Measurements from ENCODE around the gene COQ2. TPM values are rescaled to one million over a fixed set of nuclear protein-coding genes. Genes with fewer than 3 reads are reported as not detected.
A peak's percentile ranks its signal among the peaks of the same experiment; 100 is the strongest.

Gene COQ2
- total and polyA plus RNA-seq, 2 donors (not counting 1 experiment from before 2014, with no cell fraction given), result 16.7 to 26.4 TPM

DNA sequence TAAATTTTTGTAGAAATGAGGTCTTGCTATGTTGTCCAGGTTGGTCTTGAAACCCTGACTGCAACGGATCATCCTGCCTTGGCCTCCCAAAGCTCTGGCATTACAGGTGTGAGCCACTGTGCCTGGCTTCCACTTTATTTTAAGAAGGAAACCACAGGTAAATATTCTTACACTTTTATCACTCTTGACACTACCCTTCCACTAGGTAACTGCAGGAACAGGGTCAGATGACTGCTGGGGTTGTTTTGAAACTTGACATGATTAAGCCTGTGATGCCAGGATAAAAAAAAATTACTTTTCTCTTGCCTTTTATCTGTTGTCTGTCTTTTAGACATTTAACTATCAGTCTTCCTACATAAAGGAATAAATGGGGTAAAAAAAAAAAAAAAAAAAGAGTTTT is 43.5 kb downstream of the COQ2 start:
- Histone ChIP-seq H4K20me1 (ENCODE audit: control insufficient read depth, extremely low read depth, insufficient read depth, low read length) (no peaks in the 10 kb centered on the region), H3K79me2 (ENCODE audit: control insufficient read depth, insufficient read depth, low read length) (no peaks in the 10 kb centered on the region), H3K36me3 (ENCODE audit: control insufficient read depth, insufficient read depth, low read length) (no peaks in the 10 kb centered on the region), H3K9ac (ENCODE audit: insufficient read depth, low read length) (no peak overlapping the region), H3K4me1 (ENCODE audit: control insufficient read depth, extremely low read depth, insufficient read depth, low read length) (no peaks in the 10 kb centered on the region), H3K27me3 (ENCODE audit: control insufficient read depth, insufficient read depth, low read length) (no peaks in the 10 kb centered on the region), H2AFZ (ENCODE audit: low read length) (no peak overlapping the region), H3K4me2 (ENCODE audit: extremely low read depth, insufficient read depth, low read length) (no peak overlapping the region), H3K9me3 (ENCODE audit: control insufficient read depth, insufficient read depth, low read depth, low read length) (no peaks in the 10 kb centered on the region), H3K27ac (ENCODE audit: insufficient read depth, low read length) (no peak overlapping the region), H3K4me3 (replicated peaks in 1 of 4; ENCODE audit: control extremely low read depth in 1 of 4, insufficient read depth in 1 of 4, low read depth in 3 of 4, low read length in 4 of 4) (no peak overlapping the region)
- TF ChIP-seq CTCF (conservative IDR thresholded peaks at IDR 0.05 in 1 of 2, IDR thresholded peaks at IDR 0.05 in 1 of 2; ENCODE audit: low read depth in 1 of 2, low read length in 2 of 2) (no peak), EZH2 (IDR thresholded peaks at IDR 0.05; ENCODE audit: low read length, missing control alignments) (no peak)
- DNase-seq (ENCODE audit: low read depth in 2 of 2), result no peak

GRCh38 chr4:83240379-83240875 is 44.2 kb downstream of the COQ2 start:
- H3K79me2 ChIP-seq (ENCODE audit: control insufficient read depth, insufficient read depth, low read length), result no peaks in the 10 kb centered on the region
- no peaks in the 10 kb centered on the region for H3K4me1 ChIP-seq (ENCODE audit: control insufficient read depth, extremely low read depth, insufficient read depth, low read length)
- H3K36me3 ChIP-seq (ENCODE audit: control insufficient read depth, insufficient read depth, low read length), result no peaks in the 10 kb centered on the region
- H3K27ac ChIP-seq (ENCODE audit: insufficient read depth, low read length), result no peak overlapping the region
- no peak for DNase-seq (ENCODE audit: low read depth in 2 of 2)
- H2AFZ ChIP-seq (ENCODE audit: low read length), result no peak overlapping the region
- H3K9me3 ChIP-seq (ENCODE audit: control insufficient read depth, insufficient read depth, low read depth, low read length), result no peaks in the 10 kb centered on the region
- H3K4me3 ChIP-seq (replicated peaks in 1 of 4; ENCODE audit: control extremely low read depth in 1 of 4, insufficient read depth in 1 of 4, low read depth in 3 of 4, low read length in 4 of 4), result no peak overlapping the region
- H3K9ac ChIP-seq (ENCODE audit: insufficient read depth, low read length), result no peak overlapping the region
- H4K20me1 ChIP-seq (ENCODE audit: control insufficient read depth, extremely low read depth, insufficient read depth, low read length), result no peaks in the 10 kb centered on the region
- H3K27me3 ChIP-seq (ENCODE audit: control insufficient read depth, insufficient read depth, low read length), result no peaks in the 10 kb centered on the region
- no peak for TF ChIP-seq EZH2 (IDR thresholded peaks at IDR 0.05; ENCODE audit: low read length, missing control alignments)
- TF ChIP-seq CTCF (conservative IDR thresholded peaks at IDR 0.05 in 1 of 2, IDR thresholded peaks at IDR 0.05 in 1 of 2; ENCODE audit: low read depth in 1 of 2, low read length in 2 of 2), result no peak
- no peak overlapping the region for H3K4me2 ChIP-seq (ENCODE audit: extremely low read depth, insufficient read depth, low read length)

- Histone ChIP-seq H3K4me3 (replicated peaks in 1 of 4; ENCODE audit: control extremely low read depth in 1 of 4, insufficient read depth in 1 of 4, low read depth in 3 of 4, low read length in 4 of 4) (no peak overlapping the region), H3K9me3 (ENCODE audit: control insufficient read depth, insufficient read depth, low read depth, low read length) (no peaks in the 10 kb centered on the region), H3K4me1 (ENCODE audit: control insufficient read depth, extremely low read depth, insufficient read depth, low read length) (no peaks in the 10 kb centered on the region), H3K27me3 (ENCODE audit: control insufficient read depth, insufficient read depth, low read length) (no peaks in the 10 kb centered on the region), H3K79me2 (ENCODE audit: control insufficient read depth, insufficient read depth, low read length) (no peaks in the 10 kb centered on the region), H4K20me1 (ENCODE audit: control insufficient read depth, extremely low read depth, insufficient read depth, low read length) (no peaks in the 10 kb centered on the region), H3K9ac (ENCODE audit: insufficient read depth, low read length) (no peak overlapping the region), H2AFZ (ENCODE audit: low read length) (no peak overlapping the region), H3K27ac (ENCODE audit: insufficient read depth, low read length) (no peak overlapping the region), H3K4me2 (ENCODE audit: extremely low read depth, insufficient read depth, low read length) (no peak overlapping the region), H3K36me3 (ENCODE audit: control insufficient read depth, insufficient read depth, low read length) (no peaks in the 10 kb centered on the region)
- peak in 1 of 2 donors; percentile 16 for DNase-seq (ENCODE audit: low read depth in 2 of 2)
- no peak for TF ChIP-seq EZH2 (IDR thresholded peaks at IDR 0.05; ENCODE audit: low read length, missing control alignments)
- TF ChIP-seq CTCF (conservative IDR thresholded peaks at IDR 0.05 in 1 of 2, IDR thresholded peaks at IDR 0.05 in 1 of 2; ENCODE audit: low read depth in 1 of 2, low read length in 2 of 2), result no peak
Observed at GRCh38 chr4:83238393-83239248, 46.0 kb downstream of the COQ2 start.
